ENCODE measurements around the gene GOLGB1.

GOLGB1 gene

GRCh38 chr3:121670676-121671075 lies 78.9 kb downstream of the GOLGB1 start:
- DNase-seq = no peak

GRCh38 chr3:121667333-121667732 lies 82.2 kb downstream of the GOLGB1 start:
- no peak for DNase-seq

GRCh38 chr3:121665488-121665887 lies 84.1 kb downstream of the GOLGB1 start:
- DNase-seq = no peak

- no peak for DNase-seq
Measured at GRCh38 chr3:121663171-121663847, 86.2 kb downstream of the GOLGB1 start.

- DNase-seq = no peak
Measured at GRCh38 chr3:121662742-121663141, 86.8 kb downstream of the GOLGB1 start.

- no peak for DNase-seq
Measured at GRCh38 chr3:121661376-121661775, 88.2 kb downstream of the GOLGB1 start.

GRCh38 chr3:121660356-121661171 lies 89.0 kb downstream of the GOLGB1 start, which contains the start of gene HCLS1:
TSS of gene HCLS1 (minus strand) at chr3:121660903. CDS start at chr3:121658347, 2,556 bp downstream.
- no peak for DNase-seq

- no peak for DNase-seq
Measured at GRCh38 chr3:121659586-121659985, 90.0 kb downstream of the GOLGB1 start.

- no peak for DNase-seq
Measured at GRCh38 chr3:121658716-121659435, 90.7 kb downstream of the GOLGB1 start.

- no peak for DNase-seq
Measured at GRCh38 chr3:121654493-121655385, 94.8 kb downstream of the GOLGB1 start.

GRCh38 chr3:121651684-121652083 lies 97.9 kb downstream of the GOLGB1 start:
- no peak for DNase-seq

GRCh38 chr3:121649645-121650044 lies 99.9 kb downstream of the GOLGB1 start:
- DNase-seq = no peak

- DNase-seq = no peak
Measured at GRCh38 chr3:121648219-121648958, 101.2 kb downstream of the GOLGB1 start.

- no peak for DNase-seq
Measured at GRCh38 chr3:121645054-121645453, 104.5 kb downstream of the GOLGB1 start.

GRCh38 chr3:121642601-121643314 lies 106.8 kb downstream of the GOLGB1 start:
- no peak for DNase-seq

GRCh38 chr3:121641127-121641526 lies 108.4 kb downstream of the GOLGB1 start:
- no peak for DNase-seq

- DNase-seq = no peak
Measured at GRCh38 chr3:121637922-121638321, 111.6 kb downstream of the GOLGB1 start.

GRCh38 chr3:121630355-121630754 lies 119.2 kb downstream of the GOLGB1 start:
- no peak for DNase-seq

- DNase-seq = no peak
Measured at GRCh38 chr3:121629601-121630000, 119.9 kb downstream of the GOLGB1 start.

- no peak for DNase-seq
Measured at GRCh38 chr3:121627622-121628021, 121.9 kb downstream of the GOLGB1 start.

- DNase-seq = no peak
Measured at GRCh38 chr3:121627211-121627610, 122.3 kb downstream of the GOLGB1 start.
